T-cell (primary cell): ENCODE data around the gene STX8. TPM values are rescaled to one million over a fixed set of nuclear protein-coding genes. Genes with fewer than 3 reads are reported as not detected.

Experiments used
- ATAC-seq, 4 experiments: fragments of 200-7000 bp in 3 of 4; fragments of 150-1000 bp in 1 of 4; cut with Tn5 transposase; replicated peaks in 1 of 4; 1 replicate in 3 of 4; 2 replicates in 1 of 4; pipeline ENCODE4 v1.10.0; 2021; ENCODE audit warnings: moderate library complexity in 3 of 4, mild to moderate bottlenecking in 2 of 4, moderate number of reproducible peaks in 1 of 4
- CTCF ChIA-PET, 2 donors: fragments of 300-600 bp; sonication (Branson Sonifier 250); formaldehyde crosslinking; loops; one replicate each; lab custom pipeline; 2022; ENCODE audit warnings: antibody characterized with exemption in 2 of 2; lab: Charles Lee
- POLR2A ChIA-PET, 2 donors: fragments of 300-600 bp; sonication (Branson Sonifier 250); formaldehyde crosslinking; loops; one replicate each; lab custom pipeline; 2022; ENCODE audit warnings: antibody characterized with exemption in 2 of 2; lab: Charles Lee
- DNase-seq, 35 experiments: peaks; one replicate each; pipeline versions ENCODE4 v3.0.0 to v3.0.0-alpha.2; 2013 to 2023
- H3K27ac ChIP-seq: one replicate; pipeline ENCODE4 v1.5.1; 2013; ENCODE audit warnings: low read length
- H3K27me3 ChIP-seq, 2 experiments: replicated peaks in 1 of 2; 1 replicate in 1 of 2; 2 replicates in 1 of 2; pipeline versions ENCODE4 v1.6.1 to v1.7.0; 2013; ENCODE audit warnings: low read length in 1 of 2, mixed read lengths in 1 of 2; ENCODE audit not compliant: control insufficient read depth in 2 of 2, insufficient read depth in 2 of 2; ENCODE audit errors: extremely low read depth in 1 of 2
- H3K36me3 ChIP-seq, 2 donors: 1 replicate in 1 of 2; 2 replicates in 1 of 2; pipeline versions ENCODE4 v1.6.1 to v1.7.0; 2013; ENCODE audit warnings: low read length in 1 of 2; ENCODE audit not compliant: control insufficient read depth in 2 of 2, insufficient read depth in 1 of 2; ENCODE audit errors: extremely low read depth in 1 of 2
- H3K4me1 ChIP-seq, 2 experiments: 1 replicate in 1 of 2; 2 replicates in 1 of 2; pipeline versions ENCODE4 v1.6.1 to v1.7.0; 2013; ENCODE audit warnings: low read length in 2 of 2, mixed read lengths in 1 of 2; ENCODE audit not compliant: insufficient read depth in 2 of 2, control insufficient read depth in 1 of 2; ENCODE audit errors: extremely low read depth in 1 of 2
- H3K4me3 ChIP-seq, 2 donors: 1 replicate in 1 of 2; 2 replicates in 1 of 2; pipeline versions ENCODE4 v1.5.1 to v1.7.0; 2013; ENCODE audit warnings: mild to moderate bottlenecking in 2 of 2, low read length in 1 of 2, moderate library complexity in 1 of 2; ENCODE audit not compliant: control insufficient read depth in 1 of 2; ENCODE audit errors: extremely low read depth in 1 of 2
- H3K9me3 ChIP-seq: 2 replicates; pipeline ENCODE4 v1.7.0; 2013
- H3K27ac Mint-ChIP-seq, 2 donors: one replicate each; pipeline ENCODE4 v1.8.0; 2020 to 2021; ENCODE audit warnings: mild to moderate bottlenecking in 2 of 2, mixed read lengths in 2 of 2
- H3K27me3 Mint-ChIP-seq, 2 donors: one replicate each; pipeline ENCODE4 v1.8.0; 2021 to 2022; ENCODE audit warnings: mixed read lengths in 2 of 2
- H3K36me3 Mint-ChIP-seq: one replicate; pipeline ENCODE4 v1.8.0; 2021; ENCODE audit warnings: mixed read lengths
- H3K4me1 Mint-ChIP-seq, 3 donors: one replicate each; pipeline ENCODE4 v1.8.0; 2020 to 2022; ENCODE audit warnings: mixed read lengths in 3 of 3, mild to moderate bottlenecking in 1 of 3
- H3K4me3 Mint-ChIP-seq, 3 donors: one replicate each; pipeline ENCODE4 v1.8.0; 2020 to 2022; ENCODE audit warnings: mild to moderate bottlenecking in 3 of 3, mixed read lengths in 3 of 3, moderate library complexity in 3 of 3
- H3K9me3 Mint-ChIP-seq, 3 donors: one replicate each; pipeline ENCODE4 v1.8.0; 2020 to 2022; ENCODE audit warnings: mixed read lengths in 3 of 3
- WGBS: methylation state at CpG from one replicate; pipeline ENCODE4 v1.1.5; 2013; ENCODE audit warnings: missing lambda C conversion rate; ENCODE audit not compliant: insufficient coverage; 5-methylcytosine and 5-hydroxymethylcytosine counted together
- total RNA-seq, 35 experiments: library from RNA in 6 of 35; stranded (reverse) in 6 of 35; fragments of 120-200 nt in 1 of 35; gene quantifications; one replicate each; pipeline versions ENCODE4 v1.2.1 to v1.2.4 and lab custom pipeline; 2013 to 2026

Gene STX8
- total RNA-seq, 5 donors from 2014 or later (not counting 1 experiment from before 2014, with no cell fraction given): 34.1 to 65.2 (median 57.8) TPM

GRCh38 chr17:9331279-9332131 is 244.1 kb downstream of the STX8 start:
- DNase-seq: no peak
- peaks cover 0 to 3% (median 0%) of the 10 kb centered on the region in 3 donors for H3K4me1 Mint-ChIP-seq
- H3K27me3 Mint-ChIP-seq: no peaks in the 10 kb centered on the region
- POLR2A ChIA-PET: interaction anchor here in 1 of 2 donors (0.6 kb wide), 1 partner anchor 13 kb away, joined by 8 read pairs; no protein-coding TSS in a partner anchor
- H3K27ac Mint-ChIP-seq: no peak overlapping the region
- Histone ChIP-seq H3K27me3 (no peaks in the 10 kb centered on the region), H3K4me1 (no peaks in the 10 kb centered on the region), H3K27ac (no peak overlapping the region), H3K9me3 (no peaks in the 10 kb centered on the region), H3K4me3 (no peak overlapping the region), H3K36me3 (peaks cover 0 to 6% of the 10 kb centered on the region in 2 donors)
- peaks cover 28% of the 10 kb centered on the region for H3K36me3 Mint-ChIP-seq
- no peak for ATAC-seq
- H3K9me3 Mint-ChIP-seq: peaks cover 0 to 20% (median 12%) of the 10 kb centered on the region in 3 donors
- CTCF ChIA-PET: interaction anchor here (0.5 to 0.6 kb wide), 2 partner anchors 655 to 1513 kb away, joined by 3 to 4 read pairs; no protein-coding TSS in a partner anchor
- WGBS: 98% methylated on average over 12 of the region's 16 CpGs
- no peak overlapping the region for H3K4me3 Mint-ChIP-seq

DNA sequence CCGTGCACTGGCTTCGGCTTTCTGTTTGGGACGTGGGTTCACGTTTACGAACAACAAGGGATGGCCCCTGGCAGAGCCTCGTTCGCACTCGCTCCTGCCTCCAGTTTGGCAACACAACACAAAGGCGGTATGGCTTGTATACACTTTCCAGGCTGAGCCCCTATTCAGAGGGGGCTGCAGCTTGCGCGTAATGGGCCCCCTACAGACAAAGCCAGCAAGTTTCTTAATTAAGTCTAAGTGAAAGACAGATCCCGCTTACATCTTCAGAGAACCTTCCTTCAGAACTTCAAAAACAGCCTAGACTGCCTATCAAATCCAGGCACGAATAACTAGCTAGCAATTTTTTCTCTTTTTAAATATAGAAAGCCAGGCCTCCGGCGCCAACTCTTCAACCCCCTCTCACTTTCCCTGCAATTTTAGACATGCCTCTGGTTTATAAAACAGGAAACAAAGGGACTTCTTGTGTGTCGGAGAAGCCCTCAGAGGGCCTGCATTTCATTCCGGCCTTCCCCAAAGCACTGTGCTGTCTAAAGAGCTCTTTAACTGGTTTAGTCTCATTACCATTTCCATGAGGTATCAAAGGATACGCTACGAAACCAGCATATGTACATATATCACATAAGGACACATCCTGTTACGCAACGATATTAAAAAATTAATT is 244.9 kb downstream of the STX8 start:
- ChIA-PET POLR2A (interaction anchor here in 1 of 2 donors (0.6 kb wide), 1 partner anchor 14 kb away, joined by 8 read pairs; no protein-coding TSS in a partner anchor), CTCF (interaction anchor here (0.5 to 0.6 kb wide), 2 partner anchors 654 to 1514 kb away, joined by 3 to 4 read pairs; no protein-coding TSS in a partner anchor)
- Mint-ChIP-seq H3K36me3 (peaks cover 30% of the 10 kb centered on the region), H3K27ac (no peak overlapping the region), H3K4me3 (no peak overlapping the region), H3K27me3 (no peaks in the 10 kb centered on the region), H3K9me3 (peaks cover 0 to 14% (median 12%) of the 10 kb centered on the region in 3 donors), H3K4me1 (peaks cover 0 to 7% (median 0%) of the 10 kb centered on the region in 3 donors)
- H3K9me3 ChIP-seq: no peaks in the 10 kb centered on the region
- DNase-seq: no peak
- peaks cover 0 to 6% of the 10 kb centered on the region in 2 donors for H3K36me3 ChIP-seq
- no peak for ATAC-seq
- H3K4me3 ChIP-seq: no peak overlapping the region
- WGBS: 92% methylated on average over 12 of the region's 21 CpGs
- H3K4me1 ChIP-seq: no peaks in the 10 kb centered on the region
- no peaks in the 10 kb centered on the region for H3K27me3 ChIP-seq
- no peak overlapping the region for H3K27ac ChIP-seq

- Histone ChIP-seq H3K9me3 (no peaks in the 10 kb centered on the region), H3K36me3 (peaks cover 0 to 6% of the 10 kb centered on the region in 2 donors), H3K27ac (no peak overlapping the region), H3K27me3 (no peaks in the 10 kb centered on the region), H3K4me3 (no peak overlapping the region), H3K4me1 (no peaks in the 10 kb centered on the region)
- Mint-ChIP-seq H3K27ac (no peak overlapping the region), H3K36me3 (peaks cover 26% of the 10 kb centered on the region), H3K4me1 (peaks cover 0 to 7% (median 0%) of the 10 kb centered on the region in 3 donors), H3K4me3 (no peak overlapping the region), H3K27me3 (no peaks in the 10 kb centered on the region), H3K9me3 (peaks cover 0 to 9% (median 8%) of the 10 kb centered on the region in 3 donors)
- CTCF ChIA-PET: no interaction called here
- no CpG with 5 or more reads among the region's 5 CpGs for WGBS
- POLR2A ChIA-PET: no interaction called here
- no peak for ATAC-seq
- DNase-seq: no peak
These were observed 245.5 kb downstream of the STX8 start for GRCh38 chr17:9330141-9330540.

GRCh38 chr17:9329251-9329921 is 246.2 kb downstream of the STX8 start:
- Mint-ChIP-seq H3K27me3 (no peaks in the 10 kb centered on the region), H3K9me3 (peaks cover 0 to 2% (median under 1%) of the 10 kb centered on the region in 3 donors), H3K4me1 (peaks cover 0 to 7% (median 0%) of the 10 kb centered on the region in 3 donors), H3K27ac (no peak overlapping the region), H3K4me3 (no peak overlapping the region), H3K36me3 (peaks cover 19% of the 10 kb centered on the region)
- DNase-seq: no peak
- CTCF ChIA-PET: no interaction called here
- ATAC-seq: no peak
- H3K4me1 ChIP-seq: no peaks in the 10 kb centered on the region
- peaks cover 0 to 6% of the 10 kb centered on the region in 2 donors for H3K36me3 ChIP-seq
- POLR2A ChIA-PET: no interaction called here
- H3K27ac ChIP-seq: no peak overlapping the region
- H3K4me3 ChIP-seq: no peak overlapping the region
- H3K9me3 ChIP-seq: no peaks in the 10 kb centered on the region
- no peaks in the 10 kb centered on the region for H3K27me3 ChIP-seq
- 97% methylated on average over 8 of the region's 9 CpGs for WGBS

DNA sequence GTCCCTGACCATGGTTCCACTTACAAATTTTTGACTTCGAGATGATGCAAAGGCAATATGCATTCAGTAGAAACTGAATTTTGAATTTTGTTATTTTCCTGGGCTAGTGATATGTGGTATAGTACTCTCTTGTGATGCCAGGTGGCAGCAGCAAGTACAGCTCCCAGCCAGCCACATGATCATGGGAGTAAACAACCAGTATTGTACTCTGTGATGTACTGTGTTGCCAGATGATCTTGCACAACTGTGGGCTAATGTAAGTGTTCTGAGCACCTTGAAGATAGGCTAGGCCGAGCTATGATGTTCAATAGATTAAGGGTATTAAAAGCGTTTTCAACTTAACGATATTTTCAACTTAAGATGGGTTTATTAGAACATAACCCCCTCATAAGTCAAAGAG is 250.8 kb downstream of the STX8 start:
- Mint-ChIP-seq H3K4me3 (no peak overlapping the region), H3K27ac (no peak overlapping the region), H3K9me3 (no peaks in the 10 kb centered on the region), H3K36me3 (peaks cover 15% of the 10 kb centered on the region), H3K4me1 (peaks cover 0 to 7% (median 0%) of the 10 kb centered on the region in 3 donors), H3K27me3 (no peaks in the 10 kb centered on the region)
- ChIA-PET POLR2A (no interaction called here), CTCF (no interaction called here)
- ATAC-seq (no peak), DNase-seq (no peak)
- 100% methylated on average over 1 of the region's 4 CpGs for WGBS
- Histone ChIP-seq H3K27ac (no peak overlapping the region), H3K4me1 (no peaks in the 10 kb centered on the region), H3K9me3 (no peaks in the 10 kb centered on the region), H3K4me3 (no peak overlapping the region), H3K27me3 (no peaks in the 10 kb centered on the region), H3K36me3 (no peaks in the 10 kb centered on the region)

- H3K27me3 Mint-ChIP-seq: no peaks in the 10 kb centered on the region
- WGBS: no CpG with 5 or more reads among the region's 2 CpGs
These were observed 253.3 kb downstream of the STX8 start for GRCh38 chr17:9322326-9322725.

More at GRCh38 chr17:9322326-9322725, 253.3 kb downstream of the STX8 start:
- DNase-seq (no peak), ATAC-seq (no peak)
- Histone ChIP-seq H3K27me3 (no peaks in the 10 kb centered on the region), H3K27ac (no peak overlapping the region), H3K9me3 (no peaks in the 10 kb centered on the region), H3K4me3 (no peak overlapping the region), H3K4me1 (no peaks in the 10 kb centered on the region), H3K36me3 (no peaks in the 10 kb centered on the region)
- H3K36me3 Mint-ChIP-seq: peaks cover 31% of the 10 kb centered on the region
- CTCF ChIA-PET: no interaction called here
- H3K4me3 Mint-ChIP-seq: no peak overlapping the region
- H3K9me3 Mint-ChIP-seq: peaks cover 0 to 8% (median 8%) of the 10 kb centered on the region in 3 donors
- POLR2A ChIA-PET: no interaction called here
- H3K27ac Mint-ChIP-seq: no peak overlapping the region
- H3K4me1 Mint-ChIP-seq: peaks cover 0 to 7% (median 0%) of the 10 kb centered on the region in 3 donors
